ENCODE results near the gene LSM12.

The LSM12 gene

DNA sequence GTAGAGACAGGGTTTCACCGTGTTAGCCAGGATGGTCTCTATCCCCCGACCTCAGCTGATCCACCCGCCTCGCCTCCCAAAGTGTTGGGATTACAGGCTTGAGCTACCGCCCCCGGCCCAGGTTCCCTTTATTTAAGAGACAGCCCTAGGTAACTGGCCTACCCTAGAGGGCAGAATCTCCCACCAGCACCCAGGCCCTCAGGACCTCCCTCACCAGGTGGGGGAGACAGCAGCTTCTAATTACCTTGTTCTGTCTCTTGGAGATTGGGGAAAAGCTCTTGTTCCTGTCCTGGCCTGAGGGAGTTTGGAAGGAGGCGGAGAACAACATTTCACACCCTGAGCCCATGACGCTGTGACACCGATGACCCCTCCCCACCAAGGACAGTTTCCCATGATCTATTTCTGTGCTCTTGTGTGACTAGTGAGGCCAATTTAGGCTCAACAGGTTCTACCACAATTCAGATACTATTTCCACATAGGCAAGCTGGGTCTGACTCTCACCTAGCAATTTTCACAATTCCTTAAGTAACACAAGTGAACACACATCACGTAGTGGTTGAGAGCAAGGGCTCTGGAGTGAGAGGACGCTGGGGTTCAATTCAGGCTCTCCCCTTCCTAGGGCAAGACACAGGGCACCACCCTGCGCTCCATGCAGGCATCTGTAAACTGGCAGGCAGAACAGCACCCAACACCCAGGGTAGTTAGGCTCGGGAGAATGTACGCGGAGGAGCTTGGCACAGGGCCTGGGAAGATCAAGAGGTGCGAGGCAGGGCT is 36.6 kb upstream of the LSM12 start:
- POLR2A ChIA-PET: interaction anchor here (0.7 to 1.9 kb wide), 2 partner anchors 8 to 65 kb away, joined by 3 to 8 read pairs; no protein-coding TSS in a partner anchor
- CTCF ChIA-PET: interaction anchor here (0.6 to 3.0 kb wide), 7 partner anchors 8 to 332 kb away, joined by 3 to 31 read pairs (median 5); no protein-coding TSS in a partner anchor
- Histone ChIP-seq H3K9me3 (ENCODE audit: control insufficient read depth, insufficient read depth, low read depth, low read length) (no peaks in the 10 kb centered on the region), H3K4me1 (ENCODE audit: control insufficient read depth, insufficient read depth, low read length) (no peaks in the 10 kb centered on the region; the same call in 1 of the 2 replicates), H3K36me3 (ENCODE audit: control insufficient read depth in 2 of 2, insufficient read depth in 1 of 2, low read length in 2 of 2) (no peaks in the 10 kb centered on the region; a peak in 1 of 3 replicates), H3K4me3 (ENCODE audit: low read depth, low read length) (no peak overlapping the region), H3K27ac (ENCODE audit: extremely low read depth, low read depth, low read length) (no peak overlapping the region)
- TF ChIP-seq, protein P1, sequence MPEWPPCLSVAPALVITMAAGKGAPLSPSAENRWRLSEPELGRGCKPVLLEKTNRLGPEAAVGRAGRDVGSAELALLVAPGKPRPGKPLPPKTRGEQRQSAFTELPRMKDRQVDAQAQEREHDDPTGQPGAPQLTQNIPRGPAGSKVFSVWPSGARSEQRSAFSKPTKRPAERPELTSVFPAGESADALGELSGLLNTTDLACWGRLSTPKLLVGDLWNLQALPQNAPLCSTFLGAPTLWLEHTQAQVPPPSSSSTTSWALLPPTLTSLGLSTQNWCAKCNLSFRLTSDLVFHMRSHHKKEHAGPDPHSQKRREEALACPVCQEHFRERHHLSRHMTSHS (tag by site-specific recombination; IDR thresholded peaks at IDR 0.05): no peak
- no peak for TF ChIP-seq ZBTB7A (tag by site-specific recombination; IDR thresholded peaks at IDR 0.05; ENCODE audit: low read depth)
- TF ChIP-seq ZNF433 (tag by site-specific recombination; IDR thresholded peaks at IDR 0.05; ENCODE audit: low read depth): no peak
- TF ChIP-seq, protein P2, sequence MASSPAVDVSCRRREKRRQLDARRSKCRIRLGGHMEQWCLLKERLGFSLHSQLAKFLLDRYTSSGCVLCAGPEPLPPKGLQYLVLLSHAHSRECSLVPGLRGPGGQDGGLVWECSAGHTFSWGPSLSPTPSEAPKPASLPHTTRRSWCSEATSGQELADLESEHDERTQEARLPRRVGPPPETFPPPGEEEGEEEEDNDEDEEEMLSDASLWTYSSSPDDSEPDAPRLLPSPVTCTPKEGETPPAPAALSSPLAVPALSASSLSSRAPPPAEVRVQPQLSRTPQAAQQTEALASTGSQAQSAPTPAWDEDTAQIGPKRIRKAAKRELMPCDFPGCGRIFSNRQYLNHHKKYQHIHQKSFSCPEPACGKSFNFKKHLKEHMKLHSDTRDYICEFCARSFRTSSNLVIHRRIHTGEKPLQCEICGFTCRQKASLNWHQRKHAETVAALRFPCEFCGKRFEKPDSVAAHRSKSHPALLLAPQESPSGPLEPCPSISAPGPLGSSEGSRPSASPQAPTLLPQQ (tag by site-specific recombination; IDR thresholded peaks at IDR 0.05): no peak
- TF ChIP-seq ZNF558 (tag by site-specific recombination; IDR thresholded peaks at IDR 0.05): no peak
- TF ChIP-seq MZF1 (tag by site-specific recombination; IDR thresholded peaks at IDR 0.05; ENCODE audit: borderline replicate concordance): no peak
- TF ChIP-seq, protein P3, sequence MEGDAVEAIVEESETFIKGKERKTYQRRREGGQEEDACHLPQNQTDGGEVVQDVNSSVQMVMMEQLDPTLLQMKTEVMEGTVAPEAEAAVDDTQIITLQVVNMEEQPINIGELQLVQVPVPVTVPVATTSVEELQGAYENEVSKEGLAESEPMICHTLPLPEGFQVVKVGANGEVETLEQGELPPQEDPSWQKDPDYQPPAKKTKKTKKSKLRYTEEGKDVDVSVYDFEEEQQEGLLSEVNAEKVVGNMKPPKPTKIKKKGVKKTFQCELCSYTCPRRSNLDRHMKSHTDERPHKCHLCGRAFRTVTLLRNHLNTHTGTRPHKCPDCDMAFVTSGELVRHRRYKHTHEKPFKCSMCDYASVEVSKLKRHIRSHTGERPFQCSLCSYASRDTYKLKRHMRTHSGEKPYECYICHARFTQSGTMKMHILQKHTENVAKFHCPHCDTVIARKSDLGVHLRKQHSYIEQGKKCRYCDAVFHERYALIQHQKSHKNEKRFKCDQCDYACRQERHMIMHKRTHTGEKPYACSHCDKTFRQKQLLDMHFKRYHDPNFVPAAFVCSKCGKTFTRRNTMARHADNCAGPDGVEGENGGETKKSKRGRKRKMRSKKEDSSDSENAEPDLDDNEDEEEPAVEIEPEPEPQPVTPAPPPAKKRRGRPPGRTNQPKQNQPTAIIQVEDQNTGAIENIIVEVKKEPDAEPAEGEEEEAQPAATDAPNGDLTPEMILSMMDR (tag by site-specific recombination; IDR thresholded peaks at IDR 0.05): peak; percentile 50; the same call in 1 of the 2 replicates
- TF ChIP-seq, protein P4, sequence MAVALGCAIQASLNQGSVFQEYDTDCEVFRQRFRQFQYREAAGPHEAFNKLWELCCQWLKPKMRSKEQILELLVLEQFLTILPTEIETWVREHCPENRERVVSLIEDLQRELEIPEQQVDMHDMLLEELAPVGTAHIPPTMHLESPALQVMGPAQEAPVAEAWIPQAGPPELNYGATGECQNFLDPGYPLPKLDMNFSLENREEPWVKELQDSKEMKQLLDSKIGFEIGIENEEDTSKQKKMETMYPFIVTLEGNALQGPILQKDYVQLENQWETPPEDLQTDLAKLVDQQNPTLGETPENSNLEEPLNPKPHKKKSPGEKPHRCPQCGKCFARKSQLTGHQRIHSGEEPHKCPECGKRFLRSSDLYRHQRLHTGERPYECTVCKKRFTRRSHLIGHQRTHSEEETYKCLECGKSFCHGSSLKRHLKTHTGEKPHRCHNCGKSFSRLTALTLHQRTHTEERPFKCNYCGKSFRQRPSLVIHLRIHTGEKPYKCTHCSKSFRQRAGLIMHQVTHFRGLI (tag by site-specific recombination; IDR thresholded peaks at IDR 0.05): no peak
- no peak for TF ChIP-seq SALL2 (tag by site-specific recombination; IDR thresholded peaks at IDR 0.05; ENCODE audit: borderline replicate concordance)
- no peak for TF ChIP-seq ZNF211 (tag by site-specific recombination; IDR thresholded peaks at IDR 0.05; ENCODE audit: low read depth)
- TF ChIP-seq SCRT2 (tag by site-specific recombination; IDR thresholded peaks at IDR 0.05): peak; percentile 93
- TF ChIP-seq, protein P5, sequence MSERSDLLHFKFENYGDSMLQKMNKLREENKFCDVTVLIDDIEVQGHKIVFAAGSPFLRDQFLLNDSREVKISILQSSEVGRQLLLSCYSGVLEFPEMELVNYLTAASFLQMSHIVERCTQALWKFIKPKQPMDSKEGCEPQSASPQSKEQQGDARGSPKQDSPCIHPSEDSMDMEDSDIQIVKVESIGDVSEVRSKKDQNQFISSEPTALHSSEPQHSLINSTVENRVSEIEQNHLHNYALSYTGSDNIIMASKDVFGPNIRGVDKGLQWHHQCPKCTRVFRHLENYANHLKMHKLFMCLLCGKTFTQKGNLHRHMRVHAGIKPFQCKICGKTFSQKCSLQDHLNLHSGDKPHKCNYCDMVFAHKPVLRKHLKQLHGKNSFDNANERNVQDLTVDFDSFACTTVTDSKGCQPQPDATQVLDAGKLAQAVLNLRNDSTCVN (tag by site-specific recombination; optimal IDR thresholded peaks at IDR 0.05): no peak
- TF ChIP-seq, protein P6, sequence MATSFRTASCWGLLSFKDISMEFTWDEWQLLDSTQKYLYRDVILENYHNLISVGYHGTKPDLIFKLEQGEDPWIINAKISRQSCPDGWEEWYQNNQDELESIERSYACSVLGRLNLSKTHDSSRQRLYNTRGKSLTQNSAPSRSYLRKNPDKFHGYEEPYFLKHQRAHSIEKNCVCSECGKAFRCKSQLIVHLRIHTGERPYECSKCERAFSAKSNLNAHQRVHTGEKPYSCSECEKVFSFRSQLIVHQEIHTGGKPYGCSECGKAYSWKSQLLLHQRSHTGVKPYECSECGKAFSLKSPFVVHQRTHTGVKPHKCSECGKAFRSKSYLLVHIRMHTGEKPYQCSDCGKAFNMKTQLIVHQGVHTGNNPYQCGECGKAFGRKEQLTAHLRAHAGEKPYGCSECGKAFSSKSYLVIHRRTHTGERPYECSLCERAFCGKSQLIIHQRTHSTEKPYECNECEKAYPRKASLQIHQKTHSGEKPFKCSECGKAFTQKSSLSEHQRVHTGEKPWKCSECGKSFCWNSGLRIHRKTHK (tag by site-specific recombination; IDR thresholded peaks at IDR 0.05): no peak
- no peak for TF ChIP-seq ZNF585B (tag by site-specific recombination; IDR thresholded peaks at IDR 0.05)
- TF ChIP-seq ZNF350 (tag by site-specific recombination; IDR thresholded peaks at IDR 0.05): no peak
- TF ChIP-seq ZBTB48 (tag by site-specific recombination; IDR thresholded peaks at IDR 0.05): no peak
- no peak for TF ChIP-seq RBAK (tag by site-specific recombination; IDR thresholded peaks at IDR 0.05)
- TF ChIP-seq SCRT1 (tag by site-specific recombination; IDR thresholded peaks at IDR 0.05; ENCODE audit: borderline replicate concordance): peak; percentile 75; the same call in 1 of the 2 replicates
- TF ChIP-seq, protein P7, sequence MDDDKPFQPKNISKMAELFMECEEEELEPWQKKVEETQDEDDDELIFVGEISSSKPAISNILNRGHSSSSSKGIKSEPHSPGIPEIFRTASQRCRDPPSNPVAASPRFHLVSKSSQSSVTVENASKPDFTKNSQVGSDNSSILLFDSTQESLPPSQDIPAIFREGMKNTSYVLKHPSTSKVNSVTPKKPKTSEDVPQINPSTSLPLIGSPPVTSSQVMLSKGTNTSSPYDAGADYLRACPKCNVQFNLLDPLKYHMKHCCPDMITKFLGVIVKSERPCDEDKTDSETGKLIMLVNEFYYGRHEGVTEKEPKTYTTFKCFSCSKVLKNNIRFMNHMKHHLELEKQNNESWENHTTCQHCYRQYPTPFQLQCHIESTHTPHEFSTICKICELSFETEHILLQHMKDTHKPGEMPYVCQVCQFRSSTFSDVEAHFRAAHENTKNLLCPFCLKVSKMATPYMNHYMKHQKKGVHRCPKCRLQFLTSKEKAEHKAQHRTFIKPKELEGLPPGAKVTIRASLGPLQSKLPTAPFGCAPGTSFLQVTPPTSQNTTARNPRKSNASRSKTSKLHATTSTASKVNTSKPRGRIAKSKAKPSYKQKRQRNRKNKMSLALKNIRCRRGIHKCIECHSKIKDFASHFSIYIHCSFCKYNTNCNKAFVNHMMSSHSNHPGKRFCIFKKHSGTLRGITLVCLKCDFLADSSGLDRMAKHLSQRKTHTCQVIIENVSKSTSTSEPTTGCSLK (tag by site-specific recombination; IDR thresholded peaks at IDR 0.05): no peak
- no peak for TF ChIP-seq ZNF292 (tag by site-specific recombination; IDR thresholded peaks at IDR 0.05; ENCODE audit: borderline replicate concordance, low read depth)
- no peak for TF ChIP-seq ZNF221 (tag by site-specific recombination; IDR thresholded peaks at IDR 0.05; ENCODE audit: borderline replicate concordance)
- TF ChIP-seq ZNF707 (tag by site-specific recombination; IDR thresholded peaks at IDR 0.05): no peak
- TF ChIP-seq ZNF354C (tag by site-specific recombination; IDR thresholded peaks at IDR 0.05; ENCODE audit: borderline replicate concordance, low read depth): no peak
- TF ChIP-seq ZNF747 (tag by site-specific recombination; IDR thresholded peaks at IDR 0.05): no peak
- TF ChIP-seq ZNF561 (tag by site-specific recombination; IDR thresholded peaks at IDR 0.05; ENCODE audit: borderline replicate concordance): no peak
- TF ChIP-seq ZNF664 (tag by site-specific recombination; IDR thresholded peaks at IDR 0.05): no peak

All from HEK293 (cell line).